Measurements from ENCODE around the gene GALNT15. TPM values are rescaled to one million over a fixed set of nuclear protein-coding genes. Genes with fewer than 3 reads are reported as not detected.

GALNT15 gene
- total and polyA plus RNA-seq, 11 donors = 0.96 to 81.1 (median 5.5) TPM

GRCh38 chr3:16270855-16271254 lies 96.4 kb downstream of the GALNT15 start:
- DNase-seq = no peak
- Histone ChIP-seq H3K27me3 (no peaks in the 10 kb centered on the region), H3K4me3 (no peak overlapping the region), H3K27ac (no peak overlapping the region), H3K36me3 (peaks cover 0 to 69% (median 55%) of the 10 kb centered on the region in 9 donors), H3K4me1 (peaks cover 0 to 32% (median 26%) of the 10 kb centered on the region in 12 donors), H3K9me3 (no peaks in the 10 kb centered on the region)
- ATAC-seq = no peak
- TF ChIP-seq POLR2A (IDR thresholded peaks at IDR 0.05) (no peak), CTCF (IDR thresholded peaks at IDR 0.05) (no peak)
- 94 to 96% (median 95%) methylated on average over 10 of the region's 10 CpGs for WGBS, 4 donors
- intact Hi-C loops (cut with DNase I) = no loop called here

GRCh38 chr3:16272588-16272987 lies 98.1 kb downstream of the GALNT15 start:
- ATAC-seq (no peak), DNase-seq (no peak)
- no peaks in the 10 kb centered on the region for H3K27me3 ChIP-seq
- no peak overlapping the region for H3K4me3 ChIP-seq
- no peak overlapping the region for H3K27ac ChIP-seq
- WGBS, 4 donors = 68 to 77% (median 72%) methylated on average over 1 of the region's 1 CpG
- peaks cover 0 to 78% (median 62%) of the 10 kb centered on the region in 9 donors for H3K36me3 ChIP-seq
- TF ChIP-seq CTCF (IDR thresholded peaks at IDR 0.05) = no peak
- no peak for TF ChIP-seq POLR2A (IDR thresholded peaks at IDR 0.05)
- peaks cover 0 to 18% (median 11%) of the 10 kb centered on the region in 12 donors for H3K4me1 ChIP-seq
- intact Hi-C loops (cut with DNase I) = no loop called here
- no peaks in the 10 kb centered on the region for H3K9me3 ChIP-seq

- TF ChIP-seq CTCF (IDR thresholded peaks at IDR 0.05) (no peak), POLR2A (IDR thresholded peaks at IDR 0.05) (no peak)
- Histone ChIP-seq H3K27me3 (no peaks in the 10 kb centered on the region), H3K4me1 (peaks cover 0 to 13% (median 5%) of the 10 kb centered on the region in 12 donors), H3K4me3 (no peak overlapping the region), H3K27ac (no peak overlapping the region), H3K9me3 (no peaks in the 10 kb centered on the region), H3K36me3 (peaks cover 0 to 84% (median 67%) of the 10 kb centered on the region in 9 donors)
- 94 to 96% (median 95%) methylated on average over 2 of the region's 2 CpGs for WGBS, 4 donors
- intact Hi-C loops (cut with DNase I) = no loop called here
- ATAC-seq = no peak
- no peak for DNase-seq
Observed at GRCh38 chr3:16273867-16274266, 99.4 kb downstream of the GALNT15 start.

- H3K27ac ChIP-seq = peak overlapping the region in 8 of 12 donors; percentile 3 to 47 (median 36)
- H3K4me3 ChIP-seq = no peak overlapping the region
- 54 to 68% (median 60%) methylated on average over 3 of the region's 3 CpGs for WGBS, 4 donors
- peaks cover 0 to 68% (median 41%) of the 10 kb centered on the region in 9 donors for H3K36me3 ChIP-seq
- no peaks in the 10 kb centered on the region for H3K27me3 ChIP-seq
- ATAC-seq (peak in 3 of 4 donors; percentile 24 to 80 (median 36)), DNase-seq (no peak)
- no peaks in the 10 kb centered on the region for H3K9me3 ChIP-seq
- intact Hi-C loops (cut with DNase I) = no loop called here
- TF ChIP-seq CTCF (IDR thresholded peaks at IDR 0.05) (no peak), POLR2A (IDR thresholded peaks at IDR 0.05) (no peak)
- H3K4me1 ChIP-seq = peaks cover 0 to 19% (median 10%) of the 10 kb centered on the region in 12 donors
Observed at GRCh38 chr3:16277471-16277870, 103.0 kb downstream of the GALNT15 start.

All from heart left ventricle (tissue), 16 donors.